HG02642 (cell line): ENCODE data around the gene TINCR.
"Not testable (repeated sequence)": the region's sequence is repeated elsewhere in the genome, so short reads cannot be mapped to it uniquely, and the experiment has no call there.

Experiments used
- ATAC-seq: cut with Tn5 transposase; IDR thresholded peaks from one replicate; pipeline ENCODE4 v1.9.1; 2021; ENCODE audit warnings: mild to moderate bottlenecking; ENCODE audit not compliant: unreplicated experiment, poor library complexity

Gene TINCR

GRCh38 chr19:5567360-5567969, at the start of gene TINCR:
Gene TINCR, minus strand, starts transcription at chr19:5567953.
- ATAC-seq = no peak

GRCh38 chr19:5617080-5617479, 49.3 kb upstream of the TINCR start:
- ATAC-seq = no peak

GRCh38 chr19:5615756-5616327, 48.1 kb upstream of the TINCR start:
- ATAC-seq = no peak

GRCh38 chr19:5612891-5613865, 45.4 kb upstream of the TINCR start:
- no peak for ATAC-seq

- ATAC-seq = no peak
Observed at GRCh38 chr19:5609881-5610448, 42.2 kb upstream of the TINCR start.

GRCh38 chr19:5608766-5609165, 41.0 kb upstream of the TINCR start:
- not testable (repeated sequence) for ATAC-seq

- no peak for ATAC-seq
Observed at GRCh38 chr19:5608291-5608690, 40.5 kb upstream of the TINCR start.

- ATAC-seq = no peak
Observed at GRCh38 chr19:5607318-5608275, 39.8 kb upstream of the TINCR start.

- no peak for ATAC-seq
Observed at GRCh38 chr19:5605362-5605761, 37.6 kb upstream of the TINCR start.

- ATAC-seq = no peak
Observed at GRCh38 chr19:5603626-5604025, 35.9 kb upstream of the TINCR start.

- no peak for ATAC-seq
Observed at GRCh38 chr19:5600797-5601196, 33.0 kb upstream of the TINCR start.

GRCh38 chr19:5595745-5596144, 28.0 kb upstream of the TINCR start:
- ATAC-seq = no peak

GRCh38 chr19:5595129-5595528, 27.4 kb upstream of the TINCR start:
- no peak for ATAC-seq

GRCh38 chr19:5594521-5594950, 26.8 kb upstream of the TINCR start:
- no peak for ATAC-seq

- no peak for ATAC-seq
Observed at GRCh38 chr19:5593343-5594255, 25.8 kb upstream of the TINCR start.

GRCh38 chr19:5592531-5593342, 25.0 kb upstream of the TINCR start:
- no peak for ATAC-seq

GRCh38 chr19:5591476-5591875, 23.7 kb upstream of the TINCR start:
- no peak for ATAC-seq

- no peak for ATAC-seq
Observed at GRCh38 chr19:5590865-5591154, 23.1 kb upstream of the TINCR start.
